NOMO-1 treated with dmso at 0.1 percent for 144 hours (cell line): ENCODE measurements around the gene CYB561D2.

Experiments
- DNase-seq: peaks from one replicate; lab custom pipeline; 2025; ENCODE audit not compliant: unreplicated experiment; lab: John Stamatoyannopoulos, UW

The CYB561D2 gene

GRCh38 chr3:50340448-50341329 is 10.0 kb upstream of the CYB561D2 start, which contains the start of gene RASSF1:
Gene RASSF1 (minus strand): TSS chr3:50340836. CDS start chr3:50340805, 31 bp downstream.
- peak; percentile 92 for DNase-seq

DNA sequence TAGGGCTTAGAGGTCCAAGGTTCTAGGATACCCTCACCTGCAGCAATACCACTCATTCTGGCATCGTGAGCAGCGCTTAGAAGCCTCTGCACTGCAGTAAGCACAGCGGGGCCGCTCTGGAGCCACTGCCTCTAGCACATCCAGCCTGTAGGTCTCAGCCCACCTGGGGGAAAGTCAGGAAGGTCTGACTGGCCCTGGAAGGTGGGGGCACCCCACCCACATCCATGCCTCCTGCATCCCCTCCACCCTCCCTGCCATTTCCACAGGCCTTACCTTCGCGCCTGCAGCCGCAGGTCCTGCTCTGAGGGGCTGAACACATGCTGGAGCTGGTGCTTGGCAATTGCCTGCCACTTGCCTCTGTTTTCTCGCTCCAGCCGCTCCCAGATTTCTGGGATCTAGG is 9.1 kb upstream of the CYB561D2 start:
- no peak for DNase-seq

DNA sequence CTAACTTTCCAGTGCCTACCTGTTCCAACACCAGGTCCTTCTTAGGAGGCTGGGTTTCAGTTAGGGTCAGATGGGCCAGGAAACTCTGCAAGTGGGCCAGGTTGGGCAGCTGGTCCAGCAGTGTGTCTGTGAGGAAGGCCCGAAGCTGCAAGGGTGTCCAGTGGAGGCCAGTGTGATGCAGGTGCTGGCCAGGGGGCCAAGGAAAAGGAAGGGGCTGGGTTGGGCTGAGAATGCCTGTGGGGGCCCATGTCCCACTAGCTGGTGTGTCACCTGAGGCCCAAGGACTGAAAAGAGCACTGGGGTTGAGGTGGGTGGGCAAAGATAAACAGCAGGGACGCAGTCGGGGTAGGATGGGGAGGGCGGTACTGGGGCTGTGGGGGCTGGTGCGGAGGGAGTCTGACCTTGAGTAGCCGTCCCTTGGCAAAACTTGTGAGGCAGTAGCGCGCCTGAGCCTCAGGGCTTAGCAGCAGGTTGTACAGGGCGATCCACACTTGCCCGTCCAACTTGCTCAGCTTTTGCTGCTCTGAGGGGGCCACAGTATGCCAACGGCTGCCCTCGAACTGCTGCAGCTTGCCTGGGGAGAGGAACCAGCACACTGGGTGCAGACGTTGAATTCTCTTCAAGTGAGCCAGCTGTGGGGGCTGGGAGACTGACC is 8.5 kb upstream of the CYB561D2 start:
- DNase-seq, result no peak

- no peak for DNase-seq
Measured at GRCh38 chr3:50342813-50343633, 7.6 kb upstream of the CYB561D2 start.

- no peak for DNase-seq
Measured at GRCh38 chr3:50345008-50345407, 5.7 kb upstream of the CYB561D2 start.

DNA sequence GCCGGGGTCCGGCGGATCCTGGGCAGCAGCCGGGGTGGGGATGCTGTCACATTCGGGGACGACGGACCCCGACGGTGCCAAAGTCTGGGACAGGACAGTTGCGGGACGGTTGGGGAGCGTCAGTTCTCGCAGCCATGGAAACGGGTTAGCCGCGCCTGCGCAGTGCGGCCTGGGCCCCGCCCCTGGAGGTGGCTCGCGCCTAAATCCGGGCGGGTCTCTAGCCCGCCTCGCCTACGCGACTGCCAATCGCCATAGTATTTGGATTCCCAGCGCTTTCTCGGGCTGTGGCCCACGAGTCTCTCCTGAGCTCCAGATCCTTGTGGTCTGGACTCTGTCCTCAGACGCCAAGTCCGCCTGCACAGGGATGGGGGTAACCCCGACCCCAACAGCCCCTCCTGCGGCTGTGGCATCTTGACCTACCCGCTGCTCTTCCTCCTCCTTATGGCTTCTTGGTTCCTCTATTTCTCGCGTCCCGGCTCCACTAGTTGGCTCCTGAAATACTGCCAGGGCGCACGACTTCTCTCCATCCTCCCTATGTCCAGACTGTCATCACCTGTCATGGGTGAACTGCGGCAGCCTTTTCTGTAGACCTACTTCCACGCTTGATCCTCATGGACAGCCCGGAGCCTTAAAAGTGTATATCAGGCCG is 5.0 kb upstream of the CYB561D2 start, which contains the start of gene ZMYND10:
Gene ZMYND10, minus strand, starts transcription at position 147 of the 649 bp plus-strand sequence. CDS start 153 bp downstream, outside the sequence.
- peak; percentile 64 for DNase-seq

- peak; percentile 74 for DNase-seq
Measured at GRCh38 chr3:50347187-50347813, 3.4 kb upstream of the CYB561D2 start.

- DNase-seq, result no peak
Measured at GRCh38 chr3:50350213-50350526, 492 bp upstream of the CYB561D2 start.

DNA sequence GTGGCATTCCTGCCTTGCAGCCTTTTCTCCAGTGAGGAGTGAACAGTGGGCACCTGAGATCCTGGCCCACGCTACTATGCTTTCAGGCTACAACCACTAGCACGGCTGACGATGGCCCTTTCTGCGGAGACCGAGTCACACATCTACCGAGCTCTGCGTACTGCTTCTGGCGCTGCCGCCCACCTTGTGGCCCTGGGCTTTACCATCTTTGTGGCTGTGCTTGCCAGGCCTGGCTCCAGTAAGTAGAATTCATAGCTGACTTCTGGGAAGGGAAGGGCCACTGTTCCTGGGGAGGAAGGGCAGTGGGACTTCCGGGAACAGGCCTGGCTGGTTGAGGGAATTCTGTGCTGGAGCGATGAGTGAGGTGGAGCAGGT is 648 bp downstream of the CYB561D2 start:
- DNase-seq, result no peak

GRCh38 chr3:50352781-50353180 is 2.1 kb downstream of the CYB561D2 start:
- DNase-seq, result no peak

DNA sequence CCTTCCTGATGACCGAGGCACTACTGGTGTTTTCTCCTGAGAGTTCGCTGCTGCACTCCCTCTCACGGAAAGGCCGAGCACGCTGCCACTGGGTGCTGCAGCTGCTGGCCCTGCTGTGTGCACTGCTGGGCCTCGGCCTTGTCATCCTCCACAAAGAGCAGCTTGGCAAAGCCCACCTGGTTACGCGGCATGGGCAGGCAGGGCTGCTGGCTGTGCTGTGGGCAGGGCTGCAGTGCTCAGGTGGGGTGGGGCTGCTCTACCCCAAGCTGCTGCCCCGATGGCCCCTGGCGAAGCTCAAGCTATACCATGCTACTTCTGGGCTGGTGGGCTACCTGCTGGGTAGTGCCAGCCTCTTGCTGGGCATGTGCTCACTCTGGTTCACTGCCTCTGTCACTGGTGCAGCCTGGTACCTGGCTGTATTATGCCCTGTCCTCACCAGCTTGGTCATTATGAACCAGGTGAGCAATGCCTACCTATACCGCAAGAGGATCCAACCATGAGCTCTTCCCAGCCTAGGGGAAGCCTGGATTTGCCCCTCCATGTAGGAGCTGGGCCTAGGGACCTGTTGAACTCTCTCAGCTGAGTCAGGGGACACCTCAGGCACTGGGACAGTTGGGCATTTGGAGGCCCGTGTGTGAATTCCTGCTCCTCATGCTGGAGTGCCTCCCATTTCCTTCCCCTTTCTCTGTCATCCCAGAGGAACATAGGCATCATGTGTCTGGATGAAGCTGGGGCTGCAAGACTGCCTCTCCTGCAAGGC is 2.8 kb downstream of the CYB561D2 start:
- no peak for DNase-seq

DNA sequence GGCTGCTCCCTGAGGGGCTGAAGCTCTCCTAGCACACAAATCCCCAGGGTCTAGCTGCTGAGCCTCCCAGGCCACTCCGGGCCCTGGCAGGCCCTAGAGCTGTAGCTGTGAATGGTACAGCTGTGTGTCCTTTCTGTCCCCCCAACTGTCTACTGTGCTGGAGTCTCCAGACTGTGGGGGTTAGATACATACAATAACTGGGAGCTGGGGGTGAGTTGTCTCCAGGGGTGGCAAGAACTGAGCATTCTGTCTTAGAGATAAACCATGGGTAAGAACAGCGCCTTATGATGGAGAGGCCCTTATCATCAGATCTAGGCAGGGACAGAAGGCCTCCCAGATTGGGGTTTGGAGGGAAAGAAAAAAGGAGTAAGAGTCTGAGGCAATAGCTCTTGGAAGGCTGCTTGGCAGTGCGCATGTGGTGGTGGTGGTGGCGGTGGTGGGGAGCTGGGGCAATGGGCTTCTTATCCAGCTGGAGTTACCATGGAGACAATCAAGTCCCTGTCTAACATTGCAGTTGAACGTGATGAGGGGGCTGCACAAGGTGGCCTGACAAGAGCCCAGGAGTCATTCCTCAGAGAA is 3.6 kb downstream of the CYB561D2 start:
- no peak for DNase-seq

DNA sequence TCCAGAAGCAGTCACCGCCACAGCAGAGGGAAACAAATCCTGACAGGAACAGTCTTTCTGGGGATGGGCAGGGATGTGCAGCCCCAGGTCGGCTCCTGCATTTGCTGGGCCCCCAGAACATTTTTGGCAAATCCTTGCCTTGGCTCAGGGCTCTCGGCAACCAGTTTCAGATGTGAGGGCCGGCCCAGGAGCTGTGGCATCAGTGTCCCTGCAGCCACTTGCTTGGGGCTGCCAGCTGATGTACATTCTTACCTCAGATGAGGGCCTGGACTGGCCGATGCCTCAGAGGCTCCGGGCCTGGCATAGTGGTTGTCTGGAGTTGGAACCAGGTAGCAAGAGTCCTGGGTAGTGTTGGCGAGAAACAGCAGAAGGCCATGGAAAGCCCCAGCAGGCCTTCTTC is 4.2 kb downstream of the CYB561D2 start:
- DNase-seq, result no peak

DNA sequence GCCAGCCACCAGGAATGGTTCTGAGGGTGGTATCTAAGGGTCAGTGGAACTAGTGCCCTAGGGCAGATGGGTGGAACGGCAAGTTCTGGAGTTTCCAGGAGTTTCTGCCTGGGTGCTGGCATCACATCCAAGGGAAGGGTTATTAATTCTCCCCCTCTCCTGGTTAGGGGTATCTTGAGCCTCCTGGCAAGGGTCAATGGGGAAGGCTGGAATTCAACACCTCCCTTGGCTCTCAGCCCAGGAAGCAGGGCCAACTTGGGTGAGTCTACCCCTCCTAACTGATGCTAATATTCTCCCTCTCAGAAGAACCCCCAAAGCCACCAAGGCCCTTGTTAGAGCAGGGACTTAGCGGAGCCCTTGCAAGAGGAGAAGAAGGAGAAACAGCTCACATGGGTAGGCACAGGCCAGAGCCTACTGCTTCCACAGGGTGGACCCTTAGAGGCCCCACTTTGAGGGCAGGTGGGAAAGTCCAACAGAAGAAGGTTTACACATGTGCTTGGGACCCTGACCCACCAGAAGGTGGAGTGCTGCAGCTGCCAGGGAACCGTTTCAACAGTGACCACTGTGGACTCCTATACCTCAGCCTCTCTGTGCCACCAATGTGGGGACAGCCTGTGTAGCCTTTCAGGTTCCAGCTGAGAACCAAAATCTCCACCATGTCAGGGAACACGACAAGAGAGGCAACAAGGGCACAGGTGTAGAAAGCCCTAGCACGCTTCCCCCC is 5.3 kb downstream of the CYB561D2 start:
- no peak for DNase-seq

GRCh38 chr3:50356553-50356952 is 5.9 kb downstream of the CYB561D2 start:
- DNase-seq, result no peak

DNA sequence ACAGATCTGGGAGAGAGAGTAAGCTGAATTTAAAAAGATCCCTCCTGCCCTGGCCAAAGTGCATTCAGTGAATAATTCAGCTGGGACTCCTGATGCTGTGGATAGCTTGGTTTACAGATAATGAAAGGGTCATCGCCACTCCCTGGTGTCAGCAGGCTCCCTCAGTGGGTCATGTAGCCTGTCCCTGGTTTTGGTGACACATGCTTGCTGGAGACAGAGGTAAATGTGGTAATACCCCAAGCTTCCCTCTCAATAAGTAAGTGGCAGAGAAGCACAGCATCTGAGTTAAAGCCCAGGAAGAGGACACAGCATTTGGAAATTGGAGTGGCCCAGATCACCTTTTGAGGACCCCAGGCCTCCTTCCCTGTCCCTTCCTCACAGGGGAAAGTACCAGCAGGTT is 6.8 kb downstream of the CYB561D2 start:
- DNase-seq, result no peak

GRCh38 chr3:50358355-50358910 is 7.8 kb downstream of the CYB561D2 start:
- DNase-seq, result no peak

- peak; percentile 95 for DNase-seq
Measured at GRCh38 chr3:50358911-50359759, 8.5 kb downstream of the CYB561D2 start, which contains the start of gene TMEM115. Gene TMEM115 (minus strand): TSS chr3:50359521. CDS start chr3:50359063, 458 bp downstream.
